ENCODE results near the gene FOXP1.

DNA sequence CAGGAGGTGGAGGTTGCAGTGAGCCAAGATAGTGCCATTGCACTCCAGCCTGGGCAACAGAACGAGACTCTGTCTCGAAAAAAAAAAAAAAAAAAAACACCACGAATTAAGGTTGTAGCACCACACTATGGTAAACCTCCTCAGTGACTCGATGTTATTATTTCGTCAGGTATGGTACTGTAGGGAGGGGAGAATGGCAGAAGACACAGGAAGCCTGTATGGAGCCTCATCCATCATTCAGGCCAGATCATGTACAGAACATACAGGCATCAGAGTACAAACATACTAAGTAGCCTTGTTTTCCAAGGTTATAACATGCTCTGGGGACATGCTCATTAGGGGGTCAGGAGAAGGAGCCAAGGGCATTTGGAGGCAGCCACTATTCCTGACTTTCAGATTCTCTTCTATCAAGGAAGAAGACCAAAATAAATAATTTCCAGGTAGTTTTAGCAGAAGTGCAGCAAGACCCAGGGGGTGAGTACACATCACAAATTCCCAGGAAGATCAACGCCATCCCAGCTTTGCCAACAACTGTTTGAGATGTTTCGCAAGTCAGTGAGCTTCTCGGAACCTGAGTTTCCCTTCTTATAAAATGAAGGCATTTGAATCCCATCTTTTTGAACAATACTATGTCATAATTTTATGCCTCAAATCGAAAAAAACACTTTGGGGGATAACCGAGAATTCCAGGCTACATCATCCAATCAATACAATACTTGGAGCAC, 79.8 kb downstream of the FOXP1 start:
- TF ChIP-seq, protein P1, sequence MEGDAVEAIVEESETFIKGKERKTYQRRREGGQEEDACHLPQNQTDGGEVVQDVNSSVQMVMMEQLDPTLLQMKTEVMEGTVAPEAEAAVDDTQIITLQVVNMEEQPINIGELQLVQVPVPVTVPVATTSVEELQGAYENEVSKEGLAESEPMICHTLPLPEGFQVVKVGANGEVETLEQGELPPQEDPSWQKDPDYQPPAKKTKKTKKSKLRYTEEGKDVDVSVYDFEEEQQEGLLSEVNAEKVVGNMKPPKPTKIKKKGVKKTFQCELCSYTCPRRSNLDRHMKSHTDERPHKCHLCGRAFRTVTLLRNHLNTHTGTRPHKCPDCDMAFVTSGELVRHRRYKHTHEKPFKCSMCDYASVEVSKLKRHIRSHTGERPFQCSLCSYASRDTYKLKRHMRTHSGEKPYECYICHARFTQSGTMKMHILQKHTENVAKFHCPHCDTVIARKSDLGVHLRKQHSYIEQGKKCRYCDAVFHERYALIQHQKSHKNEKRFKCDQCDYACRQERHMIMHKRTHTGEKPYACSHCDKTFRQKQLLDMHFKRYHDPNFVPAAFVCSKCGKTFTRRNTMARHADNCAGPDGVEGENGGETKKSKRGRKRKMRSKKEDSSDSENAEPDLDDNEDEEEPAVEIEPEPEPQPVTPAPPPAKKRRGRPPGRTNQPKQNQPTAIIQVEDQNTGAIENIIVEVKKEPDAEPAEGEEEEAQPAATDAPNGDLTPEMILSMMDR (IDR thresholded peaks at IDR 0.05) = no peak
- TF ChIP-seq POLR2A (IDR thresholded peaks at IDR 0.05) = no peak
